Mesenchymal stem cell (in vitro differentiated cells and primary cell): ENCODE measurements around the gene UBE2U. TPM values are rescaled to one million over a fixed set of nuclear protein-coding genes. Genes with fewer than 3 reads are reported as not detected.

Experiments
- DNase-seq: peaks from one replicate; pipeline ENCODE4 v3.0.0-alpha.2; 2013
- H2AFZ ChIP-seq: one replicate; pipeline ENCODE4 v1.6.1; 2013; ENCODE audit warnings: low read depth, mild to moderate bottlenecking, control low read depth, inconsistent platforms, low read length, moderate library complexity
- H2AK5ac ChIP-seq: 2 replicates; pipeline ENCODE4 v1.6.1; 2013; ENCODE audit warnings: low read length, moderate library complexity, mild to moderate bottlenecking, inconsistent platforms; ENCODE audit not compliant: severe bottlenecking
- H2BK120ac ChIP-seq: one replicate; pipeline ENCODE4 v1.6.1; 2013; ENCODE audit warnings: low read depth, mild to moderate bottlenecking, inconsistent platforms, low read length, moderate library complexity
- H2BK12ac ChIP-seq, 2 experiments: one replicate each; pipeline ENCODE4 v1.6.1; 2013; ENCODE audit warnings: inconsistent platforms in 2 of 2, low read length in 2 of 2, mild to moderate bottlenecking in 2 of 2, moderate library complexity in 2 of 2, control low read depth in 1 of 2
- H2BK15ac ChIP-seq: one replicate; pipeline ENCODE4 v1.6.1; 2013; ENCODE audit warnings: mild to moderate bottlenecking, low read depth, inconsistent platforms; ENCODE audit not compliant: poor library complexity, severe bottlenecking
- H2BK5ac ChIP-seq: 2 replicates; pipeline ENCODE4 v1.6.1; 2013; ENCODE audit warnings: low read depth, mild to moderate bottlenecking, low read length, control low read depth, inconsistent platforms; ENCODE audit not compliant: poor library complexity, severe bottlenecking
- H3K14ac ChIP-seq, 2 experiments: one replicate each; pipeline ENCODE4 v1.6.1; 2013; ENCODE audit warnings: inconsistent platforms in 2 of 2, low read length in 2 of 2, control low read depth in 1 of 2, mild to moderate bottlenecking in 1 of 2, moderate library complexity in 1 of 2
- H3K18ac ChIP-seq, 2 experiments: one replicate each; pipeline ENCODE4 v1.6.1; 2013; ENCODE audit warnings: inconsistent platforms in 2 of 2, low read length in 2 of 2, control low read depth in 1 of 2, low read depth in 1 of 2, mild to moderate bottlenecking in 1 of 2
- H3K23ac ChIP-seq, 2 experiments: one replicate each; pipeline ENCODE4 v1.6.1; 2013; ENCODE audit warnings: inconsistent platforms in 2 of 2, low read length in 2 of 2, mild to moderate bottlenecking in 2 of 2, moderate library complexity in 2 of 2, control low read depth in 1 of 2
- H3K27ac ChIP-seq: 2 replicates; pipeline ENCODE4 v1.5.1; 2013; ENCODE audit warnings: mild to moderate bottlenecking, moderate library complexity, low read length, control low read depth, inconsistent platforms; ENCODE audit not compliant: poor library complexity, severe bottlenecking
- H3K27me3 ChIP-seq, 2 experiments: 2 replicates each; pipeline versions ENCODE4 v1.6.1 to v1.7.0; 2013; ENCODE audit warnings: low read length in 2 of 2, mild to moderate bottlenecking in 2 of 2, moderate library complexity in 2 of 2, control low read depth in 1 of 2, inconsistent platforms in 1 of 2; ENCODE audit not compliant: control insufficient read depth in 1 of 2, insufficient read depth in 1 of 2
- H3K36me3 ChIP-seq, 2 experiments: 2 replicates each; pipeline versions ENCODE4 v1.6.1 to v1.7.0; 2013; ENCODE audit warnings: low read length in 2 of 2, control low read depth in 1 of 2, inconsistent platforms in 1 of 2, low read depth in 1 of 2, mild to moderate bottlenecking in 1 of 2; ENCODE audit not compliant: insufficient read depth in 2 of 2, control insufficient read depth in 1 of 2
- H3K4ac ChIP-seq, 2 experiments: one replicate each; pipeline ENCODE4 v1.6.1; 2013; ENCODE audit warnings: inconsistent platforms in 2 of 2, low read length in 2 of 2, mild to moderate bottlenecking in 2 of 2, moderate library complexity in 2 of 2, control low read depth in 1 of 2, low read depth in 1 of 2
- H3K4me1 ChIP-seq: 2 replicates; pipeline ENCODE4 v1.6.1; 2013; ENCODE audit warnings: low read depth, low read length, control low read depth; ENCODE audit not compliant: control insufficient read depth, insufficient read depth
- H3K4me2 ChIP-seq: 2 replicates; pipeline ENCODE4 v1.6.1; 2013; ENCODE audit warnings: low read length, mild to moderate bottlenecking, inconsistent platforms; ENCODE audit not compliant: poor library complexity, severe bottlenecking
- H3K4me3 ChIP-seq, 2 experiments: 2 replicates each; pipeline versions ENCODE4 v1.5.1 to v1.7.0; 2013; ENCODE audit warnings: low read length in 2 of 2, mild to moderate bottlenecking in 2 of 2, control low read depth in 1 of 2, low read depth in 1 of 2; ENCODE audit not compliant: insufficient read depth in 1 of 2
- H3K79me1 ChIP-seq: replicated peaks from 2 replicates; pipeline ENCODE4 v1.6.1; 2013; ENCODE audit warnings: mild to moderate bottlenecking, control low read depth, low read length, inconsistent platforms; ENCODE audit not compliant: poor library complexity, severe bottlenecking
- H3K9ac ChIP-seq: 2 replicates; pipeline ENCODE4 v1.7.0; 2013; ENCODE audit warnings: mild to moderate bottlenecking, low read length, moderate library complexity
- H3K9me3 ChIP-seq: 2 replicates; pipeline ENCODE4 v1.7.0; 2013; ENCODE audit warnings: mild to moderate bottlenecking, low read length; ENCODE audit not compliant: control insufficient read depth
- H4K8ac ChIP-seq: one replicate; pipeline ENCODE4 v1.6.1; 2013; ENCODE audit warnings: inconsistent platforms, mild to moderate bottlenecking, low read length, moderate library complexity
- H4K91ac ChIP-seq: one replicate; pipeline ENCODE4 v1.6.1; 2013; ENCODE audit warnings: mild to moderate bottlenecking, low read length, inconsistent platforms
- WGBS: methylation state at CpG from one replicate; pipeline ENCODE4 v1.1.7; 2013; ENCODE audit warnings: mixed read lengths; 5-methylcytosine and 5-hydroxymethylcytosine counted together
- polyA plus RNA-seq, 2 experiments: library from polyadenylated mRNA; stranded (reverse); fragments of 200-250 nt; gene quantifications; one replicate each; pipeline ENCODE4 v1.2.3, GENCODE V29; 2013

UBE2U gene
- polyA plus RNA-seq (2013, experiment 1 of 2) = not detected
- polyA plus RNA-seq (2013, experiment 2 of 2) = not detected

DNA sequence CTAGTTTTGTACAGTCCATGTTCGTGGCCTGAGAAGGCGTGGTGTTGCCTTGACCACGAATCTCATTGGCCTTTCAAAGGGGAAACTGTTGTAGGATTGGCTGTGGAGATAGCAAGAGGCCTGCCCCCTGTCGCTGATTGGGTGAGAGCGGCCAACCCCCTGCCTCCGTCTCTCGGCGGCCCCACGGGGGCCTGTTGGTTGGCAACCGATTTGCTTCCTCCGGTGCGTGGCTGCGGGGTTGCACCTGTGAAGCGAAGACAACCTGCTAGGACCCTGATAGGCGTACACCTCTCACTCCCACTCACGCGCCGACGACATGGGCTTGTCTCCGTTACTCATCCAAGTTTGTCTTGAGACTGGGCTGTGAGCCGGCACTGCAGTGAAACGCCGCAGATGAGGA lies at the start of gene UBE2U:
UBE2U (plus strand) TSS at position 204 of the 400 bp plus-strand sequence. CDS start 428 bp downstream, outside the sequence.
- Histone ChIP-seq H2BK15ac (no peak within 1 kb of the TSS), H3K79me1 (no peaks in the 10 kb centered on the region), H4K91ac (no peak within 1 kb of the TSS), H3K9ac (no peak within 1 kb of the TSS), H3K27me3 (no peaks in the 10 kb centered on the region), H3K4me2 (no peak within 1 kb of the TSS), H3K4me3 (no peak within 1 kb of the TSS), H2AFZ (no peak within 1 kb of the TSS), H3K36me3 (no peaks in the 10 kb centered on the region), H3K23ac (no peak within 1 kb of the TSS), H2BK120ac (no peak within 1 kb of the TSS), H2BK5ac (no peak within 1 kb of the TSS), H4K8ac (no peak within 1 kb of the TSS), H3K14ac (no peak within 1 kb of the TSS), H3K18ac (no peak within 1 kb of the TSS), H3K4ac (no peak within 1 kb of the TSS), H3K9me3 (no peaks in the 10 kb centered on the region), H2AK5ac (no peak within 1 kb of the TSS), H2BK12ac (no peak within 1 kb of the TSS), H3K4me1 (no peaks in the 10 kb centered on the region), H3K27ac (no peak within 1 kb of the TSS)
- WGBS = 95% methylated on average over 23 of the region's 23 CpGs
- DNase-seq = no peak

DNA sequence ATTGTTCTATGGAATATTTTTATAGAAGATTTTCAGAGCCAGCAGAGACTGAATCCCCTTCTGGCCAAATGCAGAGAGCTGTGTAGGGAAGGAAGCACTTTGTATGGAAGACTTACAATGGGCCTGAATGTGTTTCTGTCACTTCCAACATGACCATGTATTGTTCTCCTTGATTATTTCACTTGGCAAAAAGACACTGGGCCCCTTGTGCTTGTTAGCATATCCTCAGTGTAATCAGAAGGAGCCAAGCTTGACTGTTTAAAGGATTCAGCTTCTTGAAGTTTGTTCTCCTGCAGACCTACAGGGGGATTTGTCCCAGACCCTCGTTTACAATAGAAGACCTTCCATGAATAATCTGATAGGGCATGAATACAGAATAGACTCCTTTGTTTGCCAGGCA lies 48.1 kb upstream of the UBE2U start:
- H2BK12ac ChIP-seq = no peak overlapping the region
- WGBS = 83% methylated on average over 1 of the region's 1 CpG

GRCh38 chr1:64161357-64161941 lies 42.0 kb upstream of the UBE2U start:
- Histone ChIP-seq H2BK15ac (no peak overlapping the region), H3K14ac (no peak overlapping the region), H3K4ac (no peak overlapping the region), H3K27ac (no peak overlapping the region), H3K18ac (no peak overlapping the region), H4K8ac (no peak overlapping the region), H2AFZ (no peak overlapping the region), H3K4me1 (peaks cover 2% of the 10 kb centered on the region), H3K9ac (peak overlapping the region; percentile 51), H3K23ac (no peak overlapping the region), H3K27me3 (no peaks in the 10 kb centered on the region), H2AK5ac (no peak overlapping the region), H3K4me2 (no peak overlapping the region), H3K36me3 (peaks cover 4 to 16% of the 10 kb centered on the region in 2 experiments), H4K91ac (no peak overlapping the region), H2BK5ac (no peak overlapping the region), H2BK12ac (no peak overlapping the region), H3K4me3 (no peak overlapping the region), H3K9me3 (no peaks in the 10 kb centered on the region), H2BK120ac (no peak overlapping the region), H3K79me1 (no peaks in the 10 kb centered on the region)
- WGBS = no CpG with 5 or more reads among the region's 1 CpG
- peak; percentile 62 for DNase-seq

More for the DNA sequence above, 48.1 kb upstream of the UBE2U start:
- Histone ChIP-seq H3K79me1 (no peaks in the 10 kb centered on the region), H2AK5ac (no peak overlapping the region), H2BK5ac (no peak overlapping the region), H3K36me3 (peaks cover 0 to 11% of the 10 kb centered on the region in 2 experiments), H3K27ac (no peak overlapping the region), H3K27me3 (no peaks in the 10 kb centered on the region), H3K18ac (no peak overlapping the region), H3K23ac (no peak overlapping the region), H3K14ac (no peak overlapping the region), H3K4me3 (no peak overlapping the region), H4K8ac (no peak overlapping the region), H3K4me2 (no peak overlapping the region), H2AFZ (no peak overlapping the region), H2BK15ac (no peak overlapping the region), H3K9ac (no peak overlapping the region), H2BK120ac (no peak overlapping the region), H4K91ac (no peak overlapping the region), H3K4me1 (no peaks in the 10 kb centered on the region), H3K9me3 (no peaks in the 10 kb centered on the region), H3K4ac (no peak overlapping the region)
- no peak for DNase-seq

- H4K91ac ChIP-seq = no peak overlapping the region
- no peaks in the 10 kb centered on the region for H3K9me3 ChIP-seq
- H3K79me1 ChIP-seq = no peaks in the 10 kb centered on the region
- H3K27ac ChIP-seq = no peak overlapping the region
- H3K23ac ChIP-seq = no peak overlapping the region
- H3K27me3 ChIP-seq = no peaks in the 10 kb centered on the region
- no peak overlapping the region for H3K18ac ChIP-seq
- H2BK120ac ChIP-seq = no peak overlapping the region
- H3K4me1 ChIP-seq = peaks cover 2% of the 10 kb centered on the region
- H3K4ac ChIP-seq = no peak overlapping the region
- no peak for DNase-seq
- no peak overlapping the region for H2AK5ac ChIP-seq
- H4K8ac ChIP-seq = no peak overlapping the region
- WGBS = 95% methylated on average over 6 of the region's 6 CpGs
- no peak overlapping the region for H3K14ac ChIP-seq
- H2BK15ac ChIP-seq = no peak overlapping the region
- H3K9ac ChIP-seq = peak overlapping the region; percentile 51
- no peak overlapping the region for H2BK5ac ChIP-seq
- H2AFZ ChIP-seq = no peak overlapping the region
- no peak overlapping the region for H3K4me2 ChIP-seq
- H2BK12ac ChIP-seq = no peak overlapping the region
- no peak overlapping the region for H3K4me3 ChIP-seq
- peaks cover 4 to 16% of the 10 kb centered on the region in 2 experiments for H3K36me3 ChIP-seq
Observed at GRCh38 chr1:64162151-64162550, 41.3 kb upstream of the UBE2U start.
